ENCODE results near the gene DEPDC1B. TPM values are rescaled to one million over a fixed set of nuclear protein-coding genes. Genes with fewer than 3 reads are reported as not detected.
A peak's percentile ranks its signal among the peaks of the same experiment; 100 is the strongest.

Gene DEPDC1B
- total and polyA plus RNA-seq, 2 of the 4 experiments (the other 2 are of a cell fraction) = 4.4 to 9.3 TPM

DNA sequence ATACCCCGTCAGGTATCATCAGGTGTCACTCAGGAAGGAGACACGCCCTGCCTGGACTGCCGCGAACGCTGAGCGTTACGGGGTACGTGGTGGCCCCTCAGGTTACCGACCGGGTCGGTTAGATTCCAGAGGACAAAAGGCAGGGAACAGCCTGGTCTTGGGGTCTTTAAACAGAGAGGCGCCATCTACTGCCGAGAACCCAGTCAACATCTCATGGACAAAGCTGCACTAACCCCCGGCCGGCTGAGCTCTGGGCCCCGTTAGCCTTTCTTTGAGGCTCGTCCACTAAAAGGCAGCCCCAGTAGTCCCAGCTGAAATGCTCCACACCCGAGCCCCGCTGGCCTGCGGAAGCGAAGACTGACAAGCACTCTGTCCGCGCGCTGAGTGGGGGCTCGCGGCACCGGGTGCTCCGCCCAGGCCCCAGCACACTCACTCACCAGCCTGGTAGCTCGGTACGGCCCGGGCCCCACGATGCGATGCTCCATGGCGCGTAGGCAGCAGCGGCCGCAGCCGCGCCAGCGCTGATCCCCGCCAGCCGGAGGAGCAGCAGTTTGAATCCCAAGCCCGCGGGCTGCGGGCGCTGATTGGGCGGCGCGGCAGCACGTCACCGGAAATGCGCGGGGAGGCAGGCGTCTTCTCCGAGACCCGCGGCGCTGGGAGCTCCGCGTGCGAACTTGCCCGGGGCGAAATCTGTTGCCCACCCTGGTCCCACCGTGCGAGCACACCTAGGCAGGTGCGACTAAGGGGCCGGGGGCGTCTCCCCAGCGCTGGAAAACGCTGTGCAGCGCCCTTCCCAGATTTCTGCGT lies at the start of gene DEPDC1B (continued):
- TF ChIP-seq ELK1 (IDR thresholded peaks at IDR 0.05; ENCODE audit: borderline replicate concordance, low read depth, low read length) (no peak), NFE2L2 (IDR thresholded peaks at IDR 0.05; ENCODE audit: low read depth, low read length) (no peak), CHD1 (IDR thresholded peaks at IDR 0.05; ENCODE audit: low read depth, low read length) (no peak), FOS (IDR thresholded peaks at IDR 0.05; ENCODE audit: low read depth, low read length) (0 out of 2 replicates have a peak, but pooled peaks have one; percentile 15), POLR2A (IDR thresholded peaks at IDR 0.05; ENCODE audit: low read depth, low read length) (peak; percentile 68), RFX5 (IDR thresholded peaks at IDR 0.05; ENCODE audit: low read depth, low read length) (no peak)

Measured in IMR-90 (cell line).